Measurements from ENCODE around the gene MRPS6. TPM values are rescaled to one million over a fixed set of nuclear protein-coding genes. Genes with fewer than 3 reads are reported as not detected.

MRPS6 gene
- total and polyA plus RNA-seq, 10 of the 15 experiments (the other 5 are each of a cell fraction or from before 2014, with no cell fraction given): 32.5 to 232 (median 90.3) TPM

DNA sequence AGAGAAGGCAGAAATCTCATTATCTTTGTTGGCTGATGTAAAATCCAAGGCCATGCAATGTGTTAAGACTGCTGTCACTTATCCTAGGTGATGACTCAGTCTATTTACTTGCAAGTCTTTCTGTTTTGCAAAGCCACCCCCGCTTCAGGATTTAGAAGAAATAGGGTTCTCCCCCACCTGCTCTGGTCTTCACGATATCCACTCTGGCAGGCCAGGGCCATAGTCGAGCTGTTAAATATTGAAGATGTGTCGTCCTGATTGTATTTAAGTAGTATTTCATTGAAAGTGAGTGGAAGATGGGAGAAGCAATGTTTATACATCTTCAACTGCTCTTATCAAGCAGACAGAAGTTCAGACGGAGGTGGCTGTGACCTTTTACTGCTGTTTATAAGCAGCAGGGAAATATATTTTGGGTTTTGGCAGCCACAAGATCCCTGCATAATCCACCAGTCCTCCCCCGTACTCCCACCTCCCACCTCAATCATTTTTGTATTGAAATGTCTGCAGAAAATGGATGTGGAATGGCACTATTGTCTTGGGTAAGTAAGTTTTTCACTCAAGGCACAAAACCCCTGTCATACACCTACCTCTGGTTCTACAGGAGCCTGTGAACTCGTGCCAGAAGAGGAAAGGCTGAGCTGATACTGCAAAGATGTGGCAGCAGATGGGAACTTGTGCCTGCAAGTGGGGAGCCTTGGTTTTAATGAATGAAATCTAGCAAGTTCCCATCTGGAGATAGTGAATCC is 117.4 kb downstream of the MRPS6 start:
- Histone ChIP-seq H3K9me3 (replicated peaks; ENCODE audit: control insufficient read depth, insufficient read depth, low read length) (peaks cover 2% of the 10 kb centered on the region; the same call in 1 of the 3 replicates), H2AFZ (ENCODE audit: control insufficient read depth, low read depth, low read length) (no peak overlapping the region), H3K9ac (ENCODE audit: control insufficient read depth, insufficient read depth, low read length) (no peak overlapping the region), H3K27ac (ENCODE audit: control insufficient read depth, insufficient read depth) (no peak overlapping the region), H4K20me1 (ENCODE audit: control insufficient read depth, insufficient read depth) (no peaks in the 10 kb centered on the region), H3K4me1 (ENCODE audit: control insufficient read depth, insufficient read depth, low read length) (peaks cover 4% of the 10 kb centered on the region), H3K36me3 (ENCODE audit: control insufficient read depth in 2 of 2, insufficient read depth in 2 of 2, low read length in 1 of 2) (no peaks in the 10 kb centered on the region), H3K79me2 (ENCODE audit: control insufficient read depth, insufficient read depth, low read length) (no peaks in the 10 kb centered on the region), H3K4me3 (no peak overlapping the region), H3K27me3 (replicated peaks in 1 of 2; ENCODE audit: control insufficient read depth in 2 of 2, insufficient read depth in 2 of 2, low read length in 1 of 2) (no peaks in the 10 kb centered on the region), H3K4me2 (ENCODE audit: control insufficient read depth, insufficient read depth) (no peak overlapping the region)
- POLR2A ChIA-PET: no interaction called here
- TF ChIP-seq RCOR1 (conservative IDR thresholded peaks at IDR 0.05; ENCODE audit: low read depth, low read length): no peak
- TF ChIP-seq, protein P1, sequence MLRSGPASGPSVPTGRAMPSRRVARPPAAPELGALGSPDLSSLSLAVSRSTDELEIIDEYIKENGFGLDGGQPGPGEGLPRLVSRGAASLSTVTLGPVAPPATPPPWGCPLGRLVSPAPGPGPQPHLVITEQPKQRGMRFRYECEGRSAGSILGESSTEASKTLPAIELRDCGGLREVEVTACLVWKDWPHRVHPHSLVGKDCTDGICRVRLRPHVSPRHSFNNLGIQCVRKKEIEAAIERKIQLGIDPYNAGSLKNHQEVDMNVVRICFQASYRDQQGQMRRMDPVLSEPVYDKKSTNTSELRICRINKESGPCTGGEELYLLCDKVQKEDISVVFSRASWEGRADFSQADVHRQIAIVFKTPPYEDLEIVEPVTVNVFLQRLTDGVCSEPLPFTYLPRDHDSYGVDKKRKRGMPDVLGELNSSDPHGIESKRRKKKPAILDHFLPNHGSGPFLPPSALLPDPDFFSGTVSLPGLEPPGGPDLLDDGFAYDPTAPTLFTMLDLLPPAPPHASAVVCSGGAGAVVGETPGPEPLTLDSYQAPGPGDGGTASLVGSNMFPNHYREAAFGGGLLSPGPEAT (IDR thresholded peaks at IDR 0.05; ENCODE audit: low read depth): no peak
- no peak for TF ChIP-seq RBBP5 (conservative IDR thresholded peaks at IDR 0.05)
- TF ChIP-seq ZNF622 (IDR thresholded peaks at IDR 0.05): no peak
- TF ChIP-seq ASH2L (IDR thresholded peaks at IDR 0.05; ENCODE audit: borderline replicate concordance, low read depth): no peak
- TF ChIP-seq BRCA1 (IDR thresholded peaks at IDR 0.05; ENCODE audit: low read depth, low read length): no peak
- TF ChIP-seq PAX5 (IDR thresholded peaks at IDR 0.05; ENCODE audit: borderline replicate concordance, low read depth, low read length): no peak
- no peak for TF ChIP-seq IRF4 (IDR thresholded peaks at IDR 0.05; ENCODE audit: low read depth, low read length)
- TF ChIP-seq, protein P2, sequence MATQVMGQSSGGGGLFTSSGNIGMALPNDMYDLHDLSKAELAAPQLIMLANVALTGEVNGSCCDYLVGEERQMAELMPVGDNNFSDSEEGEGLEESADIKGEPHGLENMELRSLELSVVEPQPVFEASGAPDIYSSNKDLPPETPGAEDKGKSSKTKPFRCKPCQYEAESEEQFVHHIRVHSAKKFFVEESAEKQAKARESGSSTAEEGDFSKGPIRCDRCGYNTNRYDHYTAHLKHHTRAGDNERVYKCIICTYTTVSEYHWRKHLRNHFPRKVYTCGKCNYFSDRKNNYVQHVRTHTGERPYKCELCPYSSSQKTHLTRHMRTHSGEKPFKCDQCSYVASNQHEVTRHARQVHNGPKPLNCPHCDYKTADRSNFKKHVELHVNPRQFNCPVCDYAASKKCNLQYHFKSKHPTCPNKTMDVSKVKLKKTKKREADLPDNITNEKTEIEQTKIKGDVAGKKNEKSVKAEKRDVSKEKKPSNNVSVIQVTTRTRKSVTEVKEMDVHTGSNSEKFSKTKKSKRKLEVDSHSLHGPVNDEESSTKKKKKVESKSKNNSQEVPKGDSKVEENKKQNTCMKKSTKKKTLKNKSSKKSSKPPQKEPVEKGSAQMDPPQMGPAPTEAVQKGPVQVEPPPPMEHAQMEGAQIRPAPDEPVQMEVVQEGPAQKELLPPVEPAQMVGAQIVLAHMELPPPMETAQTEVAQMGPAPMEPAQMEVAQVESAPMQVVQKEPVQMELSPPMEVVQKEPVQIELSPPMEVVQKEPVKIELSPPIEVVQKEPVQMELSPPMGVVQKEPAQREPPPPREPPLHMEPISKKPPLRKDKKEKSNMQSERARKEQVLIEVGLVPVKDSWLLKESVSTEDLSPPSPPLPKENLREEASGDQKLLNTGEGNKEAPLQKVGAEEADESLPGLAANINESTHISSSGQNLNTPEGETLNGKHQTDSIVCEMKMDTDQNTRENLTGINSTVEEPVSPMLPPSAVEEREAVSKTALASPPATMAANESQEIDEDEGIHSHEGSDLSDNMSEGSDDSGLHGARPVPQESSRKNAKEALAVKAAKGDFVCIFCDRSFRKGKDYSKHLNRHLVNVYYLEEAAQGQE (IDR thresholded peaks at IDR 0.05; ENCODE audit: low read depth, low read length): no peak
- no peak for TF ChIP-seq MYB (IDR thresholded peaks at IDR 0.05; ENCODE audit: borderline replicate concordance, low read depth, low read length)
- TF ChIP-seq SMAD1 (IDR thresholded peaks at IDR 0.05; ENCODE audit: low read depth, partially characterized antibody): no peak
- TF ChIP-seq POU2F2 (IDR thresholded peaks at IDR 0.05; ENCODE audit: borderline replicate concordance, low read depth, low read length): no peak
- TF ChIP-seq CBX5 (IDR thresholded peaks at IDR 0.05; ENCODE audit: low read depth): no peak
- no peak for TF ChIP-seq NBN (IDR thresholded peaks at IDR 0.05)
- SMC1A ChIA-PET (ENCODE audit: uncharacterized antibody, unreplicated experiment): interaction anchor here (0.6 to 0.8 kb wide), 2 partner anchors 36 to 68 kb away, joined by 3 read pairs; no protein-coding TSS in a partner anchor
- ATAC-seq (no peak), DNase-seq (ENCODE audit: low read depth, low spot score) (no peak), FAIRE-seq (no peak)
- in situ Hi-C loops (cut with MboI) (no loop called here), intact Hi-C loops (cut with micrococcal nuclease; ENCODE audit: unreplicated experiment) (no loop called here)
- WGBS (ENCODE audit: insufficient coverage, insufficient replicate concordance, low lambda C conversion rate, missing lambda C conversion rate): 66% methylated on average over 7 of the region's 7 CpGs
- CTCF ChIA-PET: no interaction called here
- no TSS peak for BruUV-seq (replicated peaks)
- RAD21 ChIA-PET (ENCODE audit: unreplicated experiment): no interaction called here

Data from GM12878 (cell line).